ENCODE results near the gene PRSS27. TPM values are rescaled to one million over a fixed set of nuclear protein-coding genes. Genes with fewer than 3 reads are reported as not detected.

Gene PRSS27
- 1.00 to 1.2 TPM (median 1.1 TPM) in 5 replicates for total RNA-seq (2022; extraction: Qiagen RNA extraction; ENCODE audit: low read depth)

GRCh38 chr16:2720064-2720457, at the start of gene PRSS27:
Gene PRSS27, minus strand, starts transcription at chr16:2720224. Its CDS starts 64 bp downstream, at chr16:2720160.

GRCh38 chr16:2752035-2752849, 32.2 kb upstream of the PRSS27 start, which contains the start of gene SRRM2:
Gene SRRM2, plus strand, starts transcription at chr16:2752638. Its CDS starts 3,727 bp downstream, at chr16:2756365.

GRCh38 chr16:2682209-2683021, 37.6 kb downstream of the PRSS27 start, which contains the start of gene KCTD5:
Gene KCTD5, plus strand, starts transcription at chr16:2682523. Its CDS starts 26 bp downstream, at chr16:2682549.

Other genes with a start within 250 kb of the PRSS27 start
- 0.03 TPM in 1 of 5 replicates, not detected in the others for gene NTN3, start 248.9 kb downstream of the PRSS27 start, total RNA-seq (2022; extraction: Qiagen RNA extraction; ENCODE audit: low read depth)
- gene TBC1D24, start 245.1 kb downstream of the PRSS27 start, total RNA-seq (2022; extraction: Qiagen RNA extraction; ENCODE audit: low read depth): 6.5 to 8.8 TPM (median 8.4 TPM) in 5 replicates
- 133 to 281 TPM (median 229 TPM) in 5 replicates for gene ATP6V0C, start 206.3 kb downstream of the PRSS27 start, total RNA-seq (2022; extraction: Qiagen RNA extraction; ENCODE audit: low read depth)
- 14.6 to 31.9 TPM (median 22.0 TPM) in 5 replicates for gene AMDHD2, start 199.9 kb downstream of the PRSS27 start, total RNA-seq (2022; extraction: Qiagen RNA extraction; ENCODE audit: low read depth)
- 0.06 to 0.07 TPM in 2 of 5 replicates, not detected in the others for gene CEMP1, start 188.8 kb downstream of the PRSS27 start, total RNA-seq (2022; extraction: Qiagen RNA extraction; ENCODE audit: low read depth)
- gene PDPK1, start 182.2 kb downstream of the PRSS27 start, total RNA-seq (2022; extraction: Qiagen RNA extraction; ENCODE audit: low read depth): 21.4 to 26.5 TPM (median 22.5 TPM) in 5 replicates
- gene KCTD5, start 37.7 kb downstream of the PRSS27 start, total RNA-seq (2022; extraction: Qiagen RNA extraction; ENCODE audit: low read depth): 39.5 to 47.1 TPM (median 42.9 TPM) in 5 replicates
- gene SRRM2, start 32.4 kb upstream of the PRSS27 start, total RNA-seq (2022; extraction: Qiagen RNA extraction; ENCODE audit: low read depth): 310 to 452 TPM (median 397 TPM) in 5 replicates
- 432 to 492 TPM (median 452 TPM) in 5 replicates for gene ELOB, start 57.1 kb upstream of the PRSS27 start, total RNA-seq (2022; extraction: Qiagen RNA extraction; ENCODE audit: low read depth)
- gene PRSS33, start 67.3 kb upstream of the PRSS27 start, total RNA-seq (2022; extraction: Qiagen RNA extraction; ENCODE audit: low read depth): 0.12 TPM in 1 of 5 replicates, not detected in the others
- not detected in 5 replicates for gene PRSS41, start 78.2 kb upstream of the PRSS27 start, total RNA-seq (2022; extraction: Qiagen RNA extraction; ENCODE audit: low read depth)
- 0.11 to 0.39 TPM (median 0.14 TPM) in 4 of 5 replicates, not detected in the other for gene PRSS21, start 97.0 kb upstream of the PRSS27 start, total RNA-seq (2022; extraction: Qiagen RNA extraction; ENCODE audit: low read depth)
- gene ZG16B, start 110.1 kb upstream of the PRSS27 start, total RNA-seq (2022; extraction: Qiagen RNA extraction; ENCODE audit: low read depth): 0.46 to 1.3 TPM (median 0.69 TPM) in 5 replicates
- gene PRSS22, start 137.9 kb upstream of the PRSS27 start, total RNA-seq (2022; extraction: Qiagen RNA extraction; ENCODE audit: low read depth): 2.5 to 4.1 TPM (median 3.0 TPM) in 5 replicates
- gene FLYWCH2, start 163.0 kb upstream of the PRSS27 start, total RNA-seq (2022; extraction: Qiagen RNA extraction; ENCODE audit: low read depth): 44.9 to 59.5 TPM (median 50.8 TPM) in 5 replicates
- gene FLYWCH1, start 191.7 kb upstream of the PRSS27 start, total RNA-seq (2022; extraction: Qiagen RNA extraction; ENCODE audit: low read depth): 20.1 to 29.5 TPM (median 27.2 TPM) in 5 replicates
- 1.1 to 2.8 TPM (median 2.0 TPM) in 5 replicates for gene KREMEN2, start 244.1 kb upstream of the PRSS27 start, total RNA-seq (2022; extraction: Qiagen RNA extraction; ENCODE audit: low read depth)
- 34.1 to 44.1 TPM (median 38.0 TPM) in 5 replicates for gene PAQR4, start 249.1 kb upstream of the PRSS27 start, total RNA-seq (2022; extraction: Qiagen RNA extraction; ENCODE audit: low read depth)

All from A549 treated with DMSO at 1 μM for 4 hours (cell line).